Right lobe of liver (tissue), 4 donors: Measurements from ENCODE around the gene NDUFS6.

Experiments
- CTCF ChIP-seq, 4 donors: fragments of 200-600 bp in 3 of 4; fragments of 450-650 bp in 1 of 4; IDR thresholded peaks; one replicate each; pipeline versions ENCODE4 v1.5.1 to v1.8.0; 2016 to 2022; ENCODE audit warnings: antibody characterized with exemption in 4 of 4, mild to moderate bottlenecking in 2 of 4
- POLR2A ChIP-seq: fragments of 450-650 bp; IDR thresholded peaks from one replicate; pipeline ENCODE4 v1.6.1; 2017; ENCODE audit warnings: antibody characterized with exemption, mild to moderate bottlenecking
- donor health status: DM: no; HTN: no; CAD: no.
- donor health status: DM: no; HTN: no; CAD: no.
- donor health status: DM: no; HTN: yes; CAD: no.

DNA sequence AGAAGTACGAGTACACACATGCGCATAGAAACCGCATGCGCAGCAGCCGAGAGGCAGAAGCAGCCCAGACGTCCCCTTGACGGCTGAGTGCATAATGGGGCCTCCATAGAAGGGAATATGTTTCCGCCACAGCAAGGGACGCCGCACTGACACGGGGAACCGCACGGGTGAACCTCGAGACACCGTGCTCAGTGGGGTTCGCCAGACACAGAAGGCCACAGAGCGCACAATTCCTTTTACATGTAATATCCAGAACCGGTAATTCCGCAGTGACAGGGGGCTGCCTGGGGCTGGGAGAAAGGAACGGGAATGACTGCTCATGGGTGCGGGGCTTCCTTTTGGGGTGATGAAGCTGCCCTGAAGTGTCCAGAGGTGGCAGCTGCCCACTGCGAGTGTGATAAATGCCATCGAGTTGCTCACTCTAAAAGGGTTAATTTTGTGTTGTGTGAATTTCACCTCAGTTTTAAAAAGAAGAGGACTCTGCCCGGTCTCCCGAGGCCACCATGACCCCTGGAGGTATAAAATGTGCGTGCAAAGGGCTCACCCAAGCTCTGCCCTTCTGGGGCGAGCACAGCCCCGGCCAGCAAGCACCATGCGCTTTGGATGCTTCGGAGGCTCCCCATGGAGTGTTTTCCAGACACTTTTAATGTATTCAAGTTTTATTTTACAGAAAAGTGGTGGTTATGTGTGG, 31.3 kb upstream of the NDUFS6 start:
- no peak for TF ChIP-seq POLR2A
- TF ChIP-seq CTCF (IDR thresholded peaks at IDR 0.05), result no peak
